HUDEP-2 (cell line): Measurements from ENCODE around the gene C15orf39.
"Not testable (repeated sequence)": the region's sequence is repeated elsewhere in the genome, so short reads cannot be mapped to it uniquely, and the experiment has no call there.

Experiments
- DNase-seq, 76 experiments: peaks; one replicate each; lab custom pipeline; 2025; ENCODE audit not compliant: unreplicated experiment in 76 of 76; lab: John Stamatoyannopoulos, UW

The C15orf39 gene

DNA sequence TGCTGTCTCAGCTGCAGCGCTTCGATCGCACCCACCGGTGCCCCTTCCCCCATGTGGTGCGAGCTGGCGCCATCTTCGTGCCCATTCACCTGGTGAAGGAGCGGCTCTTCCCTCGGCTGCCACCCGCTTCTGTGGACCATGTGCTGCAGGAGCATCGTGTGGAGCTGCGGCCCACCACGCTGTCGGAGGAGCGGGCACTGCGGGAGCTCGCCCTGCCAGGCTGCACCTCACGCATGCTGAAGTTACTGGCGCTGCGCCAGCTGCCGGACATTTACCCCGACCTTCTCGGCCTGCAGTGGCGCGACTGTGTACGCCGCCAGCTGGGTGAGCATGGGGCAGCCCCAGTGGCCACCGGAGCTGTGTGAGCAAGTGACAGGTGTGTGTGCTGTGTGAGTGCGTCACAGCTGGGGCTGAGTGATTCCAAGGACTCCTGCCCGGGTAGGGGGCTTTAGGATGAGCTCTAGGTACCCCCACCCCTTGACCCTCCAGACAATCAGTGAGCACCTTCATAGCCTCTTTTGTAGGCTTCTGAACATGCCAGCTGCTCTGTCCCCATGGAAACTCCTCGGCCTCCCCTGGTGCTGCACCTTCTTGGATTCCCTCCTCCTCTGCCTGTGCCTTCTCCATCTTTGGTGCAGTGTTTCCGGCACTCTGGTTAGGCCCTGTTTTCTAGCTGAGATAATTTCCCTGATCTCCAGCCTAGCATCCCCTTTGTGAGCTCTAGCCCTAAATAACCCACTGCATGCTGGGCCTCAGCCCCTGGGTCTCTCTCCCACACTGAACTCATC, 7.0 kb downstream of the C15orf39 start:
- no peak for DNase-seq

DNA sequence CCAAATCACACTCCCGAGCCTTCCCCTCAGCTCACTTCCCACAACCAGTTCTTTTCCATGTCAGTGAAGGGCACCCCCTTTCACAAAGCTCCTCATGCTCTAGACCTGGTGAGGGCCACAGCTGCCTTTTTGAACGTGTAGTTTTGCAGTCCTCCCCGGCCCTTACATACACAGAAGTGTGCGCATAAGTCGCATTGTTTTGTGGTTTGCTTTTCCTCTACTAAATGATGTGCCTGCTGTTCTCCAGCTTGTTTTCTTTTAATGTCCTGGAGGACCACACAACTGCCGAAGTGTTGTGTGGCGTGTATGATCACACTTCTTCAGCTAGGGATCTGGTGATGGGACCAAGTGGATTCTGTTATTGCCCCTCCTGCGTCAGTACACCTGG, 7.6 kb downstream of the C15orf39 start:
- no peak for DNase-seq

DNA sequence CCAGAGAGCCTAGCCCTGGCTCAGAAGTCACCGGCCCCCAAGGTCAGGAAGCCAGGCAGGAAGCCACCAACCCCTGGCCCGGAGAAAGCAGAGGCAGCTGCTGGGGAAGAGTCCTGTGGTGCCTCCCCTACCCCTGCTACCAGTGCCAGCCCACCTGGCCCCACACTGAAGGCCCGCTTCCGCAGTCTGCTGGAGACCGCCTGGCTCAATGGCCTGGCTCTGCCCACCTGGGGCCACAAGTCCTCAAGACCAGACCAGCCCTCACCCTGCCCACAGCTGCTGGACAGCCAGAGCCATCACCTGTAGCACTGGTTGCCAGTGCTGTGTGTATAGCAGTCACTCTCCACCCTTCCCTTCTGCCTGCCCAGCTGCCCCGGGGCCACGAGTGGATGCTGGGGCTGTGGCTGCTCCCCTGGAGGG, 9.1 kb downstream of the C15orf39 start:
- DNase-seq = no peak

DNA sequence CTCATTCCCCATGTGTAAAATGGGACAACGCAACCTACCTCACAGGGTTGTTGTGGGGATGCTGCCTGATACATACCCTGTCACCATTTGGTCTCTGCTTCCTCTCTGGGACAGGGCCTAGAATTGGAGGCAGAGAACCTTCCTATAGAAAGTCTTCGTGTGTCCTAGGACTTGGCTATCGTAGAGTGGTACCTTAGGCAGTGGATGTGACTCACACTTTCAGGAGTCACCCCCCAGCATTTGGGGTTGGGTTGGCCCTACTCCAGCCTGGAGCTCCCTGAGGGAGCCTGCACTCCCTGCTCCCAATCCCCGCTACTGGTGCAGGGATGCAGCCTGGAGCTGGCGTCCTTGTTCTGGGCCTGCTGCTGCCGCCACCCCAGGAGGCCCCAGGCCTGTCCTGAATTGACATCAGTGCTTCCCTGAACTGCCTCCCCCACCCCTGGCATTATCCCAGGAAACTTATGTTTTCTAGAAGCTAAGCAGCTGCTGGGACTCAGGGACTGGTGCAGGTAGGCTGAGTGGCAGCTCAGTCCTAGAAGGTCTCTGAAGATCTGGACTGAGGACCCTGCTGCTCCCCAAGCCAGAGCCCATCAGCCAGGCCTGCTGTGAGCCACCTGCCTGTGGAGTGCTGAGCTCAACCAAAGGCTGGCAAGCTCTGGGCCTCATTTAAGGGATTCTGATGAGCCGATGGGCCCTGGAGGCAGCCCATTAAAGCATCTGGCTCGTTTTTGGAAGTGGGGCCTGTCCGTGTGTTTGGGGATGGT, 9.9 kb downstream of the C15orf39 start:
- no peak for DNase-seq

DNA sequence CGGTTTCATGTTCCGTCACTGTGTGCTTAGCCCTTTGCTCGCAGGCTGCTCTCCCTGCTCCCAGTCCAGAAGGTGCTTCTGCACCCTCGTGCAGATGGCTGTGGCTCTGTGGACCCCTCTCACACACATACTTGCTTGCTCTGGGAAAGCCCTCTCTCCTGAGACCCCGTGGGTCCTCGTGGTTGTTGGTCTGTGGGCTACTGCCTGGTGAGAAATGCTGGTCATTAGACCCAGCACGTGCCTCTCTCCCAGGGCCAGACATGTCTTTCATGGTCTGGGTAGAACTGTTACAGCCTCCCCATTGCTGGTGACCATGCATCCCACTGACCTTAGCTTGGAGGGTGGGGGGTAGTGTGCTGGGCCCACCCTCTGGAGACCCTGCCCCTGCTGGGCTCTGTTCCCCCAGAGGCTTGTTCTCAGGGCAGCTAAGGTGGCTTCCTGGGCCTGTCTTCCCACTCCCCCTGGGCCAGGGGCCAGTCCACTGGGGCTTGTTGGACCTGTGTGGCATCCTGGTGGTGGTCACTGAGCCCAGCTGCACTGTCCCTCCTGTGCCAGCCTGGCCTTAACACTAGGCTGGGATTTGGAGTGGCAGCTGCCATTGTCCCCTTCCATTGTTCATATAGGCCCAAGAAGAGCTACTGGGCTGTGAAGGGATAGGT, 10.6 kb downstream of the C15orf39 start:
- no peak for DNase-seq

DNA sequence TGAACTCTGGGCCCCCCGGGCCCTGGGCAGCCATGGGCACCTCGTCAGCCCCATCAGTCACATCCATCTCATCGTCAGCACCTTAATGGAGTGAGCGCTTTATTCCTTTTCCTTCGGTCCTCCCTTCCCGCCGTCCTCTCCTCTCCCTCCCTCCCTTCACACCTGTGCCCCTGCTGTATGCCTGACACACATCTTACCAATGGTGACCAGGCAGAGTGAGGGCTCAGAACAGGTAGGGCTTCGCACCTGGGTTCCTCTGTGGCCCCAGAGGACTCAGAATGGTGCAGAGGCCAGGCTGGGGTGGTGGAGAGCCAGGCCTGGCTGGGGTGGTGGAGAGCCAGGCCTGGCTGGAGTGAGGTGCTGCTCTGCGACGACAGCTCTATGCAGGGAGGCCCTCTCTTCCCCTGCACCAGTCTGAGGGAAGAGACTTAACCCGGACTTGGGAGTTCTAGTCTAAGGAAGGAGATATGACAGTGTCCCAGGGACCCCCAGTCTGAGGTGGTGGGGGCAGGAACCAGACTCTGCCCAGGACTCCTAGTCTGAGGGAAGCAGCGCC, 11.6 kb downstream of the C15orf39 start:
- DNase-seq = no peak

DNA sequence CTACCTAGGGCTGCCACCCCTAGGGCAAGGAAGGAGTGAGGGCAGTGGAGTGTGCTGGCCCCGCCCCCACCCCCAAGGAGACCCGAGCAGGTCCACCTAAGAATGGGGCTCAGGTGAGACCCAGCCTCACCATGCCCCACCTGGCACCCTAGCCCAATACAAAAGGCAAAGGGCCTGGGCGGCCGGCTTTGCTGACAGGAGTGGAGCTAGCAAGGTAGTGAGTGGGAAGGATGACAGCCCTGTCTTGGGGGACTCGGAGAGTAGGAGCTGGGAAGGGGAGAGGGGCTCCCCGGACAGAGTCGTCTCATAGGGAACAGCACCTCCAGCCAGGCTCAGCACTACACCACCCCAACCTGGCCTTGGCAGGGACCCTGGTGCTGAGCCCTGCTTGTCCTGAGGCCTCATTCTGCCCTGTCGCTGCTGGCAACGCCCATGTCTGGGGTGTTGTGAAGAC, 12.1 kb downstream of the C15orf39 start:
- no peak for DNase-seq

DNA sequence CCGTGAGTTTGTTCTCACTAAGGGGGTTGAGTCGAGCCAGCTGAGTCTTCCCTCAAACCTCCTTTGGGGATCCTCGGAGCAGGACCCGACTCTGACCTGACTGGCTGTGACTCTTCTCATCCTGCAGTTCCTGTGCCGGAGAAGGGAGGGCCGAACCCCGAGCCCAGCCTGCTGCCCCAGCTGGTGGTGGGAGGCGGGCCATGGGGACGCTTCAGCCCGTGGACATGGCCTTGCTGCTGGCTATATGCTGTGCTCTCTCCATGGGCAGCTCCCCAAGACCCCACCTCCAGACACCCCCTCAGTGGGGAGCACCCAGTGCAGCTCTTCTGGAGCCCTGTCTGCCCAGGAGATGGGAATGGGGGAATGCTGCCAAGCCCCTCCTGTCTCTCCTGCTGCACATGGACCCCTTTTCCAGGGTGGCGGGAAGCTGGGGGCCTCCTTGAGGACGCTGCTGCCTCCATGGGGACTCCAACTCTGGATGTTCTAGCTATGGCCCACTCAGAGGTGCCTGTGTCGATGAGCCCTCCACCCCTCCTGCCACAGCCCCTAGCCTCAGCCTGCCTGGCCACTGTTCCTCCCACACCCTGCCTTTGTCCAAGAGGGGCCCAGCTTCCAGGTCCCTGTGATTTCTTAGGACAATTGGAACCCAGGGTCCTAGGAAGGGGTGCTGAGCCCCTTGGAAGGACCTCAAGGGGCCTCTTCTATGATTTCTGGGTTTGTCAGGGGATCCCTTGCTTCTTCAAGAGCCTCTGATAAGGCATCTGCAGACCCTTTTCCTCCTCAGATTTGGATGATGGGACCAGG, 12.8 kb downstream of the C15orf39 start:
- no peak for DNase-seq

DNA sequence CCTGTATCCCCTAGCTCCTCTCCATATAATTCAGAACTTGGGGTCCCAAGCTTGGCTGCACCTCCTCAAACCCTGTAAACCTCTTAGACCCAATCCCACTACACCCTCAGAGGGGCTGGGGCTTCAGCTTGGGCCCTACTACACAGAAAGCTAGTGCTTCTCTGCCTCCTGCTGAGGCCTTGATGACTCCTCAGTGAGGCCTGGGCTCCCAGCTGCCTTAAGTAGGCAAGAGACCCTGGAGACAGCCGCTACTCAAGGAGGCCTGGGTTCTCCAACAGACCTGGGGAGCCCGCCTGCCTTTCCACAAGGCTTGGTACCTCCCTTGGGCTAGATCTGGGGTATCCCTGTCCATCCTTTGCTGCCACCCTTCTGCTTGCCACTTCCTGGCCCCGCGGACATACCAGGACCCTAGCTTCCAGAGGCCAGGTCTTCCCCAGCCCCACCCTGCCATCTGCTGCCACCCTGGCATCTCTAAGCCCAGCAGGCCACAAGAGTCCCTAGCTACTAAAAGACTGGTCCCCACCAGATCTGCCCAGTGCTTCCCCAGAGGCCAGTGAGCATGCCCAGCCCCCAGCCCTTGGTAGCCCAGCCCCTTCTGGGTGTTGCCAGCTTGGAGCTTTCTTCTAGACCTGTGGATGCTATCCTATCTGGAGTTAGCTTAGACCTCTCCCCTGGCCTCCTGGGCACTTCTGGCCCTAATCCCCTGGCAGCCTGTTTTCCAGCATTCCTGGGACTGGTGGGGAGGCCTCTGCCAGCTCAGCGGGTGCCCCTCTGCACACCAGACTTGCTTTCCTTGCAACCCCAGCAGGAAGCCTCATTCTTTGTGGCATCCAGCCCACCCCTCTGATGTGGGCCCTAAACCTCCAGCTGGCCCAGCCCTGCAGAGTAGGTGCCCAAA, 13.7 kb downstream of the C15orf39 start:
- DNase-seq = no peak

DNA sequence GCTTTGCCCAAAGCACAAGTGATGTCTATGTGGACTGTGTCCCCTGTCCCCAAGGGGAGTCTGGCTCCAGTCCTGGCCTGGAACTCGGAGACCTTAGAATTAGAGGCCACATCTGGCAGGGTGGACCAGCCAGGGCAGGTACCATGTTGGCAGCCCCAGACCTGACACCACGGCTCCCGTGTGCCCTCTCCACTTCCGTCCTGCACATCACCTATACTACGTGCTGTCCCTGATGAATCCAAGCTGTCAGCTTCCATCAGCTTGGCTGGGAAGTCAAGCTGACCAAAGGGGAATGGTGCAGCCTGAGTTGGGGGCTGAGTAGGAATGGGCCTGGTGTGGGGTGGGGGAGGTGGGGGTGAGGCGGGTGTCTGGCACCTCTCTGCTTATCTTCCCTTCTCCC, 15.3 kb downstream of the C15orf39 start:
- DNase-seq = no peak

DNA sequence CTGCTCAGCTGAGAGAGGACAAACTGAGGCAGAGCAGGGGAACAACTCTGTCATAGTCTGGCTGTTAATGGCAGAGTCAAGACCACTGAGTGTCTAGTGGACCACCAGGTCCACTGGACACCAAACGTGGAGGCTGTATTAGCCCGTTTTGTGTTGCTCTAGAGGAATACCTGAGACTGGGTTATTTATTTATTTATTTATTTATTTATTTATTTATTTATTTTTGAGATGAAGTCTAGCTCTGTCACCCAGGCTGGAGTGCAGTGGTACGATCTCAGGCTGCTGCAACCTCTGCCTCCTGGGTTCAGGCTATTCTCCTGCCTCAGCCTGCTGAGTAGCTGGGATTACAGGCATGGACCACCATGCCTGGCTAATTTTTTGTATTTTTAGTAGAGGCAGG, 15.9 kb downstream of the C15orf39 start:
- DNase-seq = not testable (repeated sequence)

DNA sequence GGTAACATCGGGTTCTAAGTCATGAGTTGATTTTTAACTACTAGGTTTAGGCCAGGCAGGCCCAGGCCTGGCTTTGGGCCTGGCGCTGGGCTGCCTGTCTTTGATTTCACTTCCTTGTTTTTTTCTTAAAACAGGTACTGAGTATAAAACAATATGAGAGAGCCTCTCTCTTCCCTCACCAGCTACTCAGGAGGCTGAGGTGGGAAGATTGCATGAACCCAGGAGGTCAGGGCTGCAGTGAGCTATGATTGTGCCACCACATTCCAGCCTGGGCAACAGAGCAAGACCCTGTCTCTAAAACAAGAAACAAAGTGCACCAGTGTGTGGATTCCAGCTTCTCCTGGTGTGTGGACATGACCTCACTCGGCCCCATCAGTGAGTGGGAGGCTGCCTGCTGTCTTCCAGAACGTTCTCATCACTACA, 17.8 kb downstream of the C15orf39 start:
- not testable (repeated sequence) for DNase-seq

DNA sequence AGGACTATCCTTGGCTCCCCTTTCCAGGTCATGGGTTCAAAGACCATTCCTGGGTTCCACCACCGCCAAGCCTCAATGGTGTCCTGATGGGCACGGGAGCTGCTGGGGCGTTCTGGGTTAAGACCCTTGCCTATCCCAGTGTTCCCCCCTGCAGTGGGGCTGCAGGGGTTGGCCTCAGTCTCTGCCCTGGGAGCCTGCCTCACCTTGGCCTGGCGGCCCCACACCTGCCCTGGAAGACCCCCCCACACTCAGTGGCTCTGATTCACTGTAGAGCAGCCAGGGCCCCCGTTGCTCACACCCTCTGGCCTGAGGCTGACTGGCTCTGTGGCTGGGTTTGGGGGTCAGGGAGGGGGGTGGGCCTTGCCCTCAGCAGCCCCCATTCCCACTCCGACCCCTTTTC, 22.0 kb downstream of the C15orf39 start:
- DNase-seq = no peak

DNA sequence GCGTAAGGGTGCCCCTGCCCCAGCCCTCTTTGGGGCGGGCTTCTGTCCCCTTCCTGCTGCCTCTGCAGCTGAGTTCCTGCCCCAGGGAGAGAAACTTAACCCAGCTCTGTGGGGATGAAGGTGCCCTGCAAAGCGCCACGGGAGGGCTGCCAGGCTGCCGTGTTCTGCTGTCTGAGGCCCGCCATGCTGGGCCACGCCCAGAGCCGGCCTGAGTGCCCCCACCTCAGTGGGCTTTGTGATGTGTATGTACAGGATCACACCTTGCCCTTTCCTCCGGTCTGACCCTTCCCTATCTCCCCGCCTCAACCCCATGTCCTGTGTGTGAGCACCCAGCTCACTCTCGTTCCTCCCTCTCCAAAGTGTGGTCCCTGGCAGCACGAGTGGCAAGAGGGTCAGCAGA, 22.6 kb downstream of the C15orf39 start:
- DNase-seq = no peak

DNA sequence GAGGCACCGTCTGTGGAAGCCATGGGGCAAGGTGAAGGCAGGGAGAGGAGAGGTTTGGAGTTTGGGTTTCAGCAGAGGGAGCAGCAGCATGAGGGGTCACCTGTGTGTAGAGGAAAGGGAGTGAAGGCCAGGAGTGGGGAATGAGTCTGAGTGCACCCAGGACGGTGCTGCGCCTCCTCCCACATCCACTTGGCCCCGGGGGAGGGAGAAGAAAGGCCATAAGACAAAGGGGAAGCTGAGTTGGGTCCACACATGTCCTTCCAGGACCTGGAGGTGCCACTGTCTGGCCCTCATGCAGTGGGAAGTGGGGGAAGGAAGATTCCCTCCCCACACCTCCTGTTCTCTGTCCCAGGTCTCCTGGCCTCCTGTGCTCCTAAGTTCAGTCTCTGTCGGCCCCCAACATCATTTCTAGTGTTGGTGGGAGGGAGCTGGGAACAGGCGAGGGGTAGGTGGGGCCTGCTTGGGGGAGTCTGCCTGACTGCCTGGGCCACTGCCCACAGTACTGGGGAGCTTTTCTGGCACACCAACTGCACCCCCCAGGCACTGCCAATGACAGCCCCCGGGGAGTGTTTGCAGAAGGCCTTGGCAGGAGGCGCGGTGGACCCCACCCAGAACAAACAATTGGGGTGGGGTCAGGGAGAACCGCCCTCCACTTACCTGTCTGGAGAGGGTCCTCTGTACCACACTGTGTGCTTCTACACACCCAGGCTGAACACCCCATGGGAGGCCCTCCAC, 23.6 kb downstream of the C15orf39 start:
- DNase-seq = not testable (repeated sequence)

DNA sequence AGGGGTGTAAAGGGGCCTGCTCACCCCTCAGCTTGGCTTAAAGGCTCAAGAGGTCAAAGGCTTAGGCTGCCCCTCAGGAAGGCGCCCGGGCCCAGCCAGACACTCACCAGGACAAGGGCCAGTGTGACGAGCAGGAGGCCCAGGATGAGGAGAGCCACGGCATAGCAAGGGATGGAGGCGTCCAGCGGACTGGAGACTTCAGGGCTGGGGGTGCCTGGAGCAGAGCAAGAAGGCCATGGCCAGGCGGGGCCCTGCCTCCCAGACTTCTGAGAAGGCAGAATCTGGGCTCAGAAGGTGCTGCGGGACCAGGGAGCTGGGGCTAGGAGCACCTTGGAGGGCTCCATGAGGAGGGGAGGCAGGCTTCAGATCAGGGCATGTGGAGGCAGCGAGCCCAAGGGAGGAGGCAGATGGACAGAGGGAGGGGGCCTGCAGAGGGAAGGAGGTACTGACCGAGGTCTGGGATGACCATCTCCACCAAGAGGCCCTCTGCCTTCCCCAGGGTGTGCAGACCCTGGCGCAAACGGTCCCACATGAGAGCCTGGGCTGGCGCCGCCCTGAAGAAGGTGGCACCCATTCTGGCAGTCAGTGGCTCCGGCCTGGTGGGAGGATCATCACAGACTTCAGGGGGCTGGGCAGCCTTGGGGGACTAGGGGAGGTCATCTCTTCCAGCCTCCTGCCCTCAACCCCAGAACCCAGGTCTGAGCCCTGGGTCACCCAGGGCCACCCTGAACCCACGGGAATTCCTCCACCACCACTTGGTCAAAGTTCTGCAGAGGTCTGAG, 24.5 kb downstream of the C15orf39 start:
- DNase-seq = no peak

DNA sequence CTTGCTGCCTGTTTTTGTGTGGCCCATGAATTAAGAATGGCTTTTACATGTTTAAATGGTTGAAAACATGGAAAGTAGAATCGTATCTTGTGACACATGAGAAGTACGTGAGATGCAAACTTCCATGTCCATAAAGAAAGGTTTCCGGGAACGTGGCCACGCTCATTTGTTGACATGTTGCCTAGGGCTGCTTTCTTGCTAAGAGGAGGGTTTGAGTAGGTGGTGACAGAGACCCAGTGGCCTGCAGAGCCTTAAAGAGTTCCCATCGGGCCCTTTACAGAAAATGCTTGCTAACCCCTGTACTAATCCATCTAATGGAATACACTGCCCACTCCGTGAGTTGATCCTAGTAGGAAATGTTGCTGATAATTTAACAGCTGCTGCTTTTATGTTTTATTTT, 25.4 kb downstream of the C15orf39 start:
- DNase-seq = not testable (repeated sequence)
